Activated CD8-positive, alpha-beta T cell treated with anti-CD3 and anti-CD28 coated beads, Interleukin-2, amount 10 ng/mL, durations not matched to agents 7 days and 5 days (primary cell): Measurements from ENCODE around the gene RFXANK. TPM values are rescaled to one million over a fixed set of nuclear protein-coding genes. Genes with fewer than 3 reads are reported as not detected.

Experiments
- ATAC-seq: fragments of 150-1000 bp; cut with Tn5 transposase; one replicate; pipeline ENCODE4 v1.10.0; 2021; ENCODE audit warnings: moderate library complexity
- CTCF ChIA-PET: fragments of 350-600 bp; sonication (Branson Sonifier 250); formaldehyde crosslinking; loops from one replicate; lab custom pipeline; 2021; ENCODE audit warnings: antibody characterized with exemption; lab: Charles Lee
- POLR2A ChIA-PET: fragments of 350-600 bp; sonication (Branson Sonifier 250); formaldehyde crosslinking; loops from one replicate; lab custom pipeline; 2021; ENCODE audit warnings: antibody characterized with exemption; lab: Charles Lee
- DNase-seq: peaks from one replicate; pipeline ENCODE4 v3.0.0-alpha.2; 2020
- H3K27ac Mint-ChIP-seq: one replicate; pipeline ENCODE4 v1.8.0; 2021; ENCODE audit warnings: mild to moderate bottlenecking, mixed read lengths
- H3K27me3 Mint-ChIP-seq: one replicate; pipeline ENCODE4 v1.8.0; 2021; ENCODE audit warnings: low read depth, mixed read lengths
- H3K36me3 Mint-ChIP-seq: one replicate; pipeline ENCODE4 v1.8.0; 2021; ENCODE audit warnings: low read depth, mixed read lengths
- H3K4me1 Mint-ChIP-seq: one replicate; pipeline ENCODE4 v1.8.0; 2021; ENCODE audit warnings: low read depth, mixed read lengths
- H3K4me3 Mint-ChIP-seq: one replicate; pipeline ENCODE4 v1.8.0; 2021; ENCODE audit warnings: mild to moderate bottlenecking, mixed read lengths
- H3K9me3 Mint-ChIP-seq: one replicate; pipeline ENCODE4 v1.8.0; 2022; ENCODE audit warnings: mixed read lengths; ENCODE audit not compliant: insufficient read depth
- total RNA-seq, 2 experiments: library from RNA; stranded (reverse); gene quantifications; one replicate each; pipeline ENCODE4 v1.2.3, GENCODE V29; 2021

Gene RFXANK
- total RNA-seq, 2 experiments from 2014 or later: 97.9 to 98.7 TPM

DNA sequence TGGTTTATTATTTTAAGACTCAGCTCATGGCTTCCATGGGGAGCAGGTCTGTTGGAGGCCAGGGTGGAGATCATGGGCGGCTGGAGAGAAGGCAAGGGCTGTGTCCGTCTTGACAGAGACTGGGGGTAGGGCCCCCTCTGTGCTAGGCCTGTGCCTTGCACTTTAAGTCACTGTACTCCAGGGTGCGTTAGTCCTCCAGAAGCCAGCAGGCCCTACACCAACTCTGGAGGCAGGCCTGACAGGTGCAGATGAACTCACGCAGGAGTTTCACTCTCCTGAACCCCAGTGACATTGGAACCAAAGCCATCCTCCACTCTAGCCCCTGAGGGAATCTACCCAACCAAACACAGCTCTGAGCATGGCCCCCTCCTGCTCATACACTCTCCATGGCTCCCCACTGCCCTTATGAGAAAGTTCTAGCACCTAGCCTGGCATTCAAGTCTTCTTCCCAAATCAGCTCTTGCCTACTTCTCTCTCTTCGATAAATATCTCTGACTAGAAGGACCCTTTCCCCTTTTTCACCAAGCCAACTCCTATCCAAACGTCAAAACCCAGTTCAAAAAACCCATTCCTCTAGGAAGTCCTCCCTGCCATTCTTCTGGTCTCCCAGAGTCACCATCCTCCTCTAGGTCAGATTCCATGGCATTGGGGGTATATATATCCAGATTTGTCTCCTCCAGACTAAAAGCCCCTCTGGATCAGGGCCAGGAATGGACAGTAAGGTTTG, 37.1 kb upstream of the RFXANK start:
- no peaks in the 10 kb centered on the region for H3K27me3 Mint-ChIP-seq
- H3K4me1 Mint-ChIP-seq: no peaks in the 10 kb centered on the region
- CTCF ChIA-PET: interaction anchor here (0.9 to 3.2 kb wide), 2 partner anchors 8 to 19 kb away, joined by 5 to 16 read pairs; no protein-coding TSS in a partner anchor
- H3K36me3 Mint-ChIP-seq: peaks cover 17% of the 10 kb centered on the region
- POLR2A ChIA-PET: interaction anchor here (1.1 kb wide), 1 partner anchor 10 kb away, joined by 3 read pairs; no protein-coding TSS in a partner anchor
- H3K27ac Mint-ChIP-seq: no peak overlapping the region
- no peaks in the 10 kb centered on the region for H3K9me3 Mint-ChIP-seq
- no peak overlapping the region for H3K4me3 Mint-ChIP-seq
- ATAC-seq (no peak), DNase-seq (no peak)

DNA sequence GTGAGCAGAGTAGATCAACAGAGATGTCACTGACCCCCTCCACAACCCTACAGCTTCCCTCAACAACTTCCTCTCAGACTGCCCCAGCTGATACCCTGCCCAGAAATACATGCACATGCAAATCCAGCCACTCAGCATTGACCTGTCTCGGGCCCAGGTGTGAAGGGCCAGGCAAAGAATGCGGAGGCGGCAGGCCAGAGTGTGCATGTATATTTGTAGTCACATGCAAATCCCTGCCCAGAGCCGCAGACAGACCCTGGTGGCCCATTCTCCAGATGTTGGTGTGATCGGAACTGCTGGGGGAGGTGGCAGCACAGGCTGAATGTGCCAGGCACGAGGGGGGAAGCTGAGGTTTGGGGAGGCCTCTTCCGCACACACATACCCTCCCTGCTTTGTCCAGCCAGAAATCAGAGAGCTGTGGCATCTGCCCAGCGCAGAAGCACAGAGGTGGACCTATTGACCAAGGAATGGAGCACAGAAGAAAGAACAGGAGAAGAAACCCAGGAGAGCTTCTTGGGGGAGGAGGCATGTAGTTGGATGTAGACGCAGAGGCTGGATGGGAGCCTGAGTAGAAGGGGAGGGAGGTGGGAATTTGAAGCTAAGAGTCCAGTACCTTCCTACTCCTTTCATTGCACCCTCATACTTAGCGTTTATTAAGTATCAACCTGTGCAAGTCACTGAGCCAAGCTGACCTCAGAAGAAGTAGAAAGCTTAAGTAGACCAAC, 36.4 kb upstream of the RFXANK start:
- Mint-ChIP-seq H3K4me3 (no peak overlapping the region), H3K27me3 (no peaks in the 10 kb centered on the region), H3K36me3 (peaks cover 17% of the 10 kb centered on the region), H3K4me1 (no peaks in the 10 kb centered on the region), H3K9me3 (no peaks in the 10 kb centered on the region), H3K27ac (no peak overlapping the region)
- CTCF ChIA-PET: interaction anchor here (0.6 to 3.2 kb wide), 3 partner anchors 9 to 43 kb away, joined by 3 to 16 read pairs (median 13); no protein-coding TSS in a partner anchor
- no peak for ATAC-seq
- POLR2A ChIA-PET: interaction anchor here (0.6 to 1.1 kb wide), 3 partner anchors 9 to 21 kb away, joined by 3 to 5 read pairs (median 3); no protein-coding TSS in a partner anchor
- DNase-seq: no peak

DNA sequence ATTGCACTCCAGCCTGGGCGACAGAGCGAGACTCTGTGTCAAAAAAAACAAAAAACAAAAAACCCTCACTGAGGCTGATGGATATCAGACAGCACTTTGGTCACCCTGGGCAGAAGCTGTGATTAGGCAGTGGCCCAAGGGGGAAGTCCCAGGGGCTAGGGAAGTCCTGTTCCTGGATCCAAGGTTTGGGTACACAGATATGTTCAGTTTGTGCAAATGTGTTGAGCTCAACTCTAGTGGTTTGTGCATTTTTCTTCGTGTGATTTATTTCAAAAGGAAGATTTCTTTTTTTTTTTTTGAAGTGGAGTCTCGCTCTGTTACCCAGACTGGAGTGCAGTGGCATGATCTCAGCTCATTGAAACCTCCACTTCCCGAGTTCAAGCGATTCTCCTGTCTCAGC, 34.2 kb upstream of the RFXANK start:
- no peaks in the 10 kb centered on the region for H3K27me3 Mint-ChIP-seq
- no peak overlapping the region for H3K4me3 Mint-ChIP-seq
- ChIA-PET POLR2A (no interaction called here), CTCF (interaction anchor here (0.7 to 3.2 kb wide), 3 partner anchors 11 to 17 kb away, joined by 3 to 16 read pairs (median 11); no protein-coding TSS in a partner anchor)
- no peak overlapping the region for H3K27ac Mint-ChIP-seq
- H3K36me3 Mint-ChIP-seq: peaks cover 17% of the 10 kb centered on the region
- ATAC-seq (no peak), DNase-seq (no peak)
- H3K4me1 Mint-ChIP-seq: no peaks in the 10 kb centered on the region
- H3K9me3 Mint-ChIP-seq: no peaks in the 10 kb centered on the region

DNA sequence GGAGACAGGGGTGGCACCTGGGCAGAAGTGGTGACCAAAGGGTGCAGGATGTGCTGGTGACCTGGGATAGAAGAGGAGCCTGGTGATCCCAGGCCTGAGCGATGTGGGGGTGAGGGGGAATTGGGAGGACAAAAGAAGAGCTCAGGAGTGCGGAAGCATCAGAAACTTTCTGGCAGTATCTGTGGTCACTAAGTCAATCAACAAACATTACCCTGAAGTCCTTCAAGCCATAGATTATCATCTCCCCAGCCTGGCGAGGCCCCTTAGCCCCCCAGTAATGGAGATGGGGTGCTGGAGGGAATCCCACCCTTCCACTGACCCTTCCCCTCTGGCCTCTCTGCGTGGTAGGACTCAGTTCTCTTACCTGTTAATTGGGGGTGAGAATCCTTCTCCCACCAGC, 32.5 kb upstream of the RFXANK start:
- DNase-seq: no peak
- no peak overlapping the region for H3K27ac Mint-ChIP-seq
- H3K36me3 Mint-ChIP-seq: peaks cover 17% of the 10 kb centered on the region
- no peaks in the 10 kb centered on the region for H3K4me1 Mint-ChIP-seq
- H3K9me3 Mint-ChIP-seq: no peaks in the 10 kb centered on the region
- ChIA-PET CTCF (interaction anchor here (2.8 kb wide), 1 partner anchor 15 kb away, joined by 11 read pairs; no protein-coding TSS in a partner anchor), POLR2A (no interaction called here)
- no peaks in the 10 kb centered on the region for H3K27me3 Mint-ChIP-seq
- no peak overlapping the region for H3K4me3 Mint-ChIP-seq
- no peak for ATAC-seq

DNA sequence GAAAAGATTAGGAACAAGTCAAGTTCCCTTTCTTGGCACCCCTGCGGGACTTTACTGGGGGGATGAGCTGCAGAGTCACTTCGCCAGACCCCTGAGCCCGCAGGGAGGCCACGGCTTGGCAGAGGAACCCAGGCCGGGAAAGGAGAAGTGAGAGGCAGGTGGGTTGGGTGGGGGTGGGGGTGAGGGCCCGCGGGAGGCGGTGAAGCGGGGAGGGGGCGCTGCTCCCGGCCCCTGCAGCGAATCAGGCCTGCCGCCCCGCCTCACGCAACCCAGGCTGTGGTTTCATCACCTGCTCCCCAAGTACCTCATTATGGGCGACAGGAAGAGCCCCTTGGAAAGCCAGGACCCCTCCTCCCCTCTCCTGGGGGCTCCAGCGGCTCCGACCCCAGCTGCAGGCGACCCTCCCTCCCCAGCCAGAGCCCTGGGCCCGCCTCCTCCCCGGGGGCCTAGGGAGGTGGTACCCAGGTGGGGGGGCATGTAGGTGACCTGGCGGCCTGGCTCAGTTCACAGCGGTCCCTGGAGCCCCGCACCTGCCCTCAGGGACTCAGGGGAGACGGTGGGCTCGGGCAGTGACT, 31.5 kb upstream of the RFXANK start:
- ATAC-seq: no peak
- ChIA-PET POLR2A (interaction anchor here (0.6 kb wide), 1 partner anchor 97 kb away, joined by 3 read pairs; the partner anchor contains the start of gene SLC25A42), CTCF (interaction anchor here (0.8 kb wide), 2 partner anchors 13 to 14 kb away, joined by 3 to 5 read pairs; no protein-coding TSS in a partner anchor)
- Mint-ChIP-seq H3K4me3 (no peak overlapping the region), H3K9me3 (no peaks in the 10 kb centered on the region), H3K4me1 (no peaks in the 10 kb centered on the region), H3K36me3 (peaks cover 13% of the 10 kb centered on the region), H3K27ac (no peak overlapping the region), H3K27me3 (no peaks in the 10 kb centered on the region)
- DNase-seq: no peak

DNA sequence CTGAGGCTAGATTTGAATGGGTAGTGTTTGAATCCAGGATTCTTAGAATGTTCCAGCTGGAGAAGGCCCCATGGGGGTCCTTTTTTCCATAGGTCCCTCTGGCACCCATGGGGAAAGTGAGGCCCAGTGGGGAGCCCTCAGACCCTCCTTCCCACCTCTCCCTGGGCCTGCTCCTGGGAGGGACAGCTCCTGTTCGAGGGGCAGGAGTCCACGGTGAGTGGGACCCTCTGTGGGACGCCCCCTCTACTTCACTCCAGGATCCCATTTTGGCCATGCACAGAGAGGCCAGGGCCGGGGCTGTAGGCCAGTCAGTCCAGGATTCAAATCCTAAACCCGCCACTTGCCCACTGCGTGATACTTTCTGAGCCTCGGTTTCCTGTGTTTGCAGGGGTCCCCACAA, 29.6 kb upstream of the RFXANK start:
- ChIA-PET CTCF (interaction anchor here (1.0 kb wide), 1 partner anchor 9 kb away, joined by 3 read pairs; no protein-coding TSS in a partner anchor), POLR2A (no interaction called here)
- Mint-ChIP-seq H3K27ac (no peak overlapping the region), H3K4me3 (no peak overlapping the region), H3K4me1 (no peaks in the 10 kb centered on the region), H3K27me3 (no peaks in the 10 kb centered on the region), H3K9me3 (no peaks in the 10 kb centered on the region), H3K36me3 (peaks cover 4% of the 10 kb centered on the region)
- DNase-seq (no peak), ATAC-seq (no peak)

DNA sequence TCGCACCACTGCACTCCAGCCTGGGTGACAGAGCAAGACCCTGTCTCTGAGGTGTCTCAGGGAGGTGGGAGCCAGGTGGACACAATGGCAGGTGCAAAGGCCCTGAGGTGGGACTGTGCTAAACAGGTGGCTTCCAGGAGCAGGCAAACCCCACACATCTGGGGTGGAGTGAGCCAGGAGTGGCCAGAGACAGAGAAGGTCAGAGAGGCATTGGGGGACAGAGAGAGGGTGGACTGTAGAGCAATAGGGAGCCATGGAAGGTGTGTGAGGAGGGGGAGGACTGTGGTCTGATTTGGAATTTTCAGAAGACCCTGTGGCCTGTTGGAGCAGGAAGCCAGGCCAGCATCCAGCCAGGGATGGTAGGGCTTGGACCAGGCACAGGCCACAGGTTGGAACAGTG, 26.7 kb upstream of the RFXANK start:
- Mint-ChIP-seq H3K9me3 (no peaks in the 10 kb centered on the region), H3K4me1 (peaks cover 9% of the 10 kb centered on the region), H3K27me3 (no peaks in the 10 kb centered on the region), H3K27ac (no peak overlapping the region), H3K4me3 (no peak overlapping the region), H3K36me3 (peaks cover 2% of the 10 kb centered on the region)
- no peak for DNase-seq
- ATAC-seq: no peak
- CTCF ChIA-PET: no interaction called here
- POLR2A ChIA-PET: interaction anchor here (1.2 kb wide), 1 partner anchor 10 kb away, joined by 3 read pairs; no protein-coding TSS in a partner anchor

DNA sequence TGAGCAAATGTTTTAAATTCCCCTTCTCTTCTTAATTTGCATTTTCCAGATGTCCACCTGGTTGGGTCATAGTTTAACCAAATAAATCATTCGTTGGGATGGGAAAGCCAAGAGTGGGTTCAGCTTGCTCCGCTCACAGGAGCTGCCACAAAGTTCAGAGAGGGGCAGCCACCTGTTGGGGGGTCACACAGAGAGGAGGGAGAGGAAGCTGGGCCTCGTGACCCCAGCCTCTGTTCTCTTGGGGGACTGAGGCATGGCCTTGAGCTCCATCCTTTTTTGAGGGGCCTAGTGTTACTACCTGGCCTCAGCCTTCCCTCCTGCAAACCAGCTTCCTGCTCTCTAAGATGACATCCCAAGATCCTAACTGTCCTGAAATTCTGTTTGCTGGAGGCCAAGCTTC, 24.4 kb upstream of the RFXANK start:
- Mint-ChIP-seq H3K36me3 (peaks cover 9% of the 10 kb centered on the region), H3K27me3 (no peaks in the 10 kb centered on the region), H3K4me1 (peaks cover 15% of the 10 kb centered on the region), H3K4me3 (no peak overlapping the region), H3K27ac (no peak overlapping the region), H3K9me3 (no peaks in the 10 kb centered on the region)
- no peak for ATAC-seq
- ChIA-PET POLR2A (interaction anchor here (0.7 kb wide), 1 partner anchor 11 kb away, joined by 3 read pairs; no protein-coding TSS in a partner anchor), CTCF (no interaction called here)
- DNase-seq: no peak

DNA sequence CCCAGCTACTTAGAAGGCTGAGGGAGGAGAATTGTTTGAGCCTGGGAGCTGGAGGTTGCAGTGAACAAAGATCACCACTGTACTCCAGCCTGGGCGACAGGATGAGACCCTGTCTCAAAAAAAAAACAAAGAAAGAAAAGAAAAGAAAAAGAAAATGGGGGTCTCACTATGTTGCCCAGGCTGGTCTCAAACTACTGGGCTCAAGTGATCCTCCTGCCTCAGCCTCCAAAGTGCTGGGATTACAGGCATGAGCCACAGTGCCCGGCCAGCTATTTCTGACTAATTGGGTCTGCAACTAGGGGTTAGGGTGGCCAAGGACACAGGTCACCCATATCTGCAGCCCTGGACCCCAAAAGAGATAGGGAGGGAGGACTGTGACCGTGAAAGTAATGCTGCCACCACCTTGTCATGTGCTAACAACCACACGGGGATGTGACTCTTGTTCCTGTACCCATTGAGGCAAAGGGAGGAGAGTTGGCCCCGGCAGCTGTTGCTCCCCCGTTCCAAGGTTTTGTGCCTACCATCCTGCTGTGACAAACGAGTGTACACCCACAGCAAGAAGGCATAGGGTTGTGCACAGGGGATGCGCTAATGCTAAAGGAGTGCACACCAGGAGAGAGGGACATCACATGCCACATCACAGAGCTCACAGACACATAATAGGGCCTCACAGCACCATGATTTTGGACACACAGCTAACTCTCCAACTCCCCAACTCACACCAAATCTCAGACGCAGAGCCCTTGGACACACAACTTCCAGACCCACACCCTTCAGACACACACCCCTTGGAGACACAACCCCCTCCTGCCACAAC, 22.6 kb upstream of the RFXANK start:
- ATAC-seq: peak; percentile 4
- H3K27ac Mint-ChIP-seq: no peak overlapping the region
- ChIA-PET POLR2A (no interaction called here), CTCF (interaction anchor here (1.0 to 1.2 kb wide), 2 partner anchors 24 to 54 kb away, joined by 3 to 4 read pairs; no protein-coding TSS in a partner anchor)
- H3K36me3 Mint-ChIP-seq: peaks cover 9% of the 10 kb centered on the region
- no peaks in the 10 kb centered on the region for H3K9me3 Mint-ChIP-seq
- peaks cover 15% of the 10 kb centered on the region for H3K4me1 Mint-ChIP-seq
- peak overlapping the region; percentile 5 for H3K4me3 Mint-ChIP-seq
- H3K27me3 Mint-ChIP-seq: no peaks in the 10 kb centered on the region
- DNase-seq: no peak

DNA sequence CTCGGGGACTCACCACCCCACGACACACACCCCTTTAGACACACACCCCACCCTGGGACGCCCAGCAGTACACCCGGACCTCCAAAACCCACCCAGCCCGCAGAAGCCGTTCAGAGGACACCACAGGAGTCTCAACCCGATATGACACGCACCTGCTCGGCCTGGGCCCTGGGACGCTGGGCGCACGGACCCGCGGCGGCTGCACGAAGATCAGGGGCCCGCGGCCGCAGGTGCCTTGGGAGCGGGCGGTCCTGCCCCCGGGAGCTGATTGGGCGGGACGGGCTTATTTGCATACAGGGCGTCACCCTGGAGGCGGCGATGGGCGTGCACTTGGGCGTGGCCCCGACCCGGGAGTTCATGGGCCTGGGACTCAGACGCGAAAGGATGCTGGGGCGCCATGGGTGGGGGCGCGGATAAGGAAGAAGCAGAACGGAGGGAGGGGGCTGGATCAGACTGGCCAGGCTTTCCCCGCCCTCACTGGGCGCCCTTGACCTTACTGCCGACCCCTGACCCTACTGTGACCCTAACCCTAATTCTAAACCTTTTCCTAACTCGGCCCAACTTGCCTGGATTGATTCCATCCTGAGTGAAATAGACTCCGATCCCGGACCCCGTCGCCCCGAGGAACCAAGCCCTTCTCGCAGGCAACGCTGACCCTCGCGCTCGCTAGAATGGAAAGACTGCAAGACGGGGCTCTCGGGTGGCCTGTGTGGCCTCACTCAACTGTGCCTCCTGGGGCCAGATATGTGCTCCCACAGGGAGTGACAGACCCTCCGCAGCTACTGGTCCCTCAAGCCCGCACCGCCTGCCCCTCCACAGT, 21.8 kb upstream of the RFXANK start, which contains the start of gene MEF2B:
TSS of gene MEF2B (minus strand) at position 211 of the 820 bp plus-strand sequence. CDS start 19,528 bp downstream, outside the sequence.
- Mint-ChIP-seq H3K9me3 (no peaks in the 10 kb centered on the region), H3K4me1 (peaks cover 15% of the 10 kb centered on the region), H3K36me3 (peaks cover 9% of the 10 kb centered on the region), H3K27ac (no peak within 1 kb of the TSS), H3K27me3 (no peaks in the 10 kb centered on the region), H3K4me3 (peak within 1 kb of the TSS; percentile 5)
- ATAC-seq (peak; percentile 95), DNase-seq (peak; percentile 82)
- CTCF ChIA-PET: interaction anchor here (1.0 to 1.2 kb wide), 2 partner anchors 24 to 55 kb away, joined by 3 to 4 read pairs; no protein-coding TSS in a partner anchor
- POLR2A ChIA-PET: no interaction called here
